ENCODE results near the gene PLEKHB2.

Gene PLEKHB2

GRCh38 chr2:131081190-131081589 lies 23.9 kb upstream of the PLEKHB2 start:
- H3K27ac ChIP-seq (ENCODE audit: low read length), result no peak overlapping the region
- no peak for ATAC-seq (ENCODE audit: insufficient read depth, low read depth)
- no peaks in the 10 kb centered on the region for H3K9me3 ChIP-seq (ENCODE audit: insufficient read depth, low read length, severe bottlenecking)
- no peaks in the 10 kb centered on the region for H3K4me1 ChIP-seq (ENCODE audit: insufficient read depth, low read length)
- peaks cover 93% of the 10 kb centered on the region for H3K79me2 ChIP-seq (ENCODE audit: insufficient read depth, low read length)
- peaks cover 67% of the 10 kb centered on the region for H4K20me1 ChIP-seq (ENCODE audit: insufficient read depth, low read length)
- TF ChIP-seq EZH2 (IDR thresholded peaks at IDR 0.05; ENCODE audit: borderline replicate concordance, low read depth, low read length, severe bottlenecking) (no peak), CTCF (IDR thresholded peaks at IDR 0.05; ENCODE audit: borderline replicate concordance, extremely low read depth, low read length, poor library complexity, severe bottlenecking) (no peak)
- H3K9ac ChIP-seq (ENCODE audit: low read depth, low read length), result no peak overlapping the region
- H3K4me2 ChIP-seq (ENCODE audit: insufficient read depth, low read length), result no peak overlapping the region
- no peak for DNase-seq
- H3K27me3 ChIP-seq (ENCODE audit: insufficient read depth, low read length, poor library complexity), result no peaks in the 10 kb centered on the region
- no peak overlapping the region for H2AFZ ChIP-seq (ENCODE audit: low read depth, low read length)
- H3K4me3 ChIP-seq (ENCODE audit: low read depth in 1 of 2, low read length in 2 of 2), result no peak overlapping the region
- peaks cover 88% of the 10 kb centered on the region for H3K36me3 ChIP-seq (ENCODE audit: insufficient read depth, low read length)

GRCh38 chr2:131085646-131086045 lies 19.5 kb upstream of the PLEKHB2 start:
- ATAC-seq (ENCODE audit: insufficient read depth, low read depth) (no peak), DNase-seq (no peak)
- H3K27ac ChIP-seq (ENCODE audit: low read length), result no peak overlapping the region
- H3K9ac ChIP-seq (ENCODE audit: low read depth, low read length), result no peak overlapping the region
- no peak overlapping the region for H2AFZ ChIP-seq (ENCODE audit: low read depth, low read length)
- H3K27me3 ChIP-seq (ENCODE audit: insufficient read depth, low read length, poor library complexity), result no peaks in the 10 kb centered on the region
- H3K4me1 ChIP-seq (ENCODE audit: insufficient read depth, low read length), result peaks cover under 1% of the 10 kb centered on the region
- H3K79me2 ChIP-seq (ENCODE audit: insufficient read depth, low read length), result peaks cover 98% of the 10 kb centered on the region
- no peaks in the 10 kb centered on the region for H3K9me3 ChIP-seq (ENCODE audit: insufficient read depth, low read length, severe bottlenecking)
- no peak for TF ChIP-seq CTCF (IDR thresholded peaks at IDR 0.05; ENCODE audit: borderline replicate concordance, extremely low read depth, low read length, poor library complexity, severe bottlenecking)
- peaks cover 79% of the 10 kb centered on the region for H4K20me1 ChIP-seq (ENCODE audit: insufficient read depth, low read length)
- no peak overlapping the region for H3K4me2 ChIP-seq (ENCODE audit: insufficient read depth, low read length)
- peaks cover 70% of the 10 kb centered on the region for H3K36me3 ChIP-seq (ENCODE audit: insufficient read depth, low read length)
- no peak overlapping the region for H3K4me3 ChIP-seq (ENCODE audit: low read depth in 1 of 2, low read length in 2 of 2)

- Histone ChIP-seq H3K4me3 (ENCODE audit: low read depth in 1 of 2, low read length in 2 of 2) (peak overlapping the region; percentile 75 to 85), H4K20me1 (ENCODE audit: insufficient read depth, low read length) (peaks cover 43% of the 10 kb centered on the region), H3K27me3 (ENCODE audit: insufficient read depth, low read length, poor library complexity) (no peaks in the 10 kb centered on the region), H3K9me3 (ENCODE audit: insufficient read depth, low read length, severe bottlenecking) (no peaks in the 10 kb centered on the region), H3K36me3 (ENCODE audit: insufficient read depth, low read length) (peaks cover 22% of the 10 kb centered on the region), H3K9ac (ENCODE audit: low read depth, low read length) (peak overlapping the region; percentile 99), H3K4me2 (ENCODE audit: insufficient read depth, low read length) (peak overlapping the region; percentile 84), H3K79me2 (ENCODE audit: insufficient read depth, low read length) (peaks cover 61% of the 10 kb centered on the region), H3K27ac (ENCODE audit: low read length) (peak overlapping the region; percentile 93), H3K4me1 (ENCODE audit: insufficient read depth, low read length) (peaks cover 25% of the 10 kb centered on the region), H2AFZ (ENCODE audit: low read depth, low read length) (peak overlapping the region; percentile 87; the same call in 1 of the 2 replicates)
- TF ChIP-seq CTCF (IDR thresholded peaks at IDR 0.05; ENCODE audit: borderline replicate concordance, extremely low read depth, low read length, poor library complexity, severe bottlenecking), result no peak
- no peak for TF ChIP-seq EZH2 (IDR thresholded peaks at IDR 0.05; ENCODE audit: borderline replicate concordance, low read depth, low read length, severe bottlenecking)
- DNase-seq (no peak), ATAC-seq (ENCODE audit: insufficient read depth, low read depth) (no peak)
These were observed 12.6 kb upstream of the PLEKHB2 start for GRCh38 chr2:131092458-131093005.
